ENCODE data around the gene ACTN1.

ACTN1 gene

DNA sequence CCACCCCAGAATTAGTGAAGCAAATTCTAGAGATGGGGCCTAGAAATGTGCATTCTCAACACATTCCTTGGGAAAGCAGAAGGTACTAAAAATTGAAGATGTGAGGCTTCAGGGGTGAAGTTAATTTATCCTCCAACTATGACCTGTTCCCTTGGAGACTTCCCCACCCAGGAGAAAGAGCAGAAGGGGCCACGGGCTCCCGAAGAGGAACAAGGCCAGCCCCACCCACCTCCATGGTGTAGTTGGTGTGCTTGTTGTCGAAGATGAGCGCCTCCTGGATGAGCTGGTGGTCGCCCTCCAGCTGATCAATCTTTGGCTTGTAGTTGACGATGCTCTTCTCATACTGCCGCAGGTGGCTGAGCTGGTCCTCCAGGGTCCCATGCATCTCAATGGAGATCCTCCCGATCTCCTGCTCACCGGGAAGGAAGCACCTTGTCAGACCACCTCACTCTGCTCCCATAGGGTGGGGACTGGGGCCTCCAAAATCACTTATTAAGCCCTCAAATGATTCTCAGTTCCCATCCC lies 98.5 kb downstream of the ACTN1 start:
- CTCF ChIA-PET = no interaction called here
- no peak for TF ChIP-seq ZFP69B (tag by site-specific recombination; IDR thresholded peaks at IDR 0.05)
- no peak for TF ChIP-seq ZNF280C (tag by site-specific recombination; IDR thresholded peaks at IDR 0.05)
- no peak for TF ChIP-seq ZNF610 (tag by site-specific recombination; IDR thresholded peaks at IDR 0.05; ENCODE audit: borderline replicate concordance)
- no peak for TF ChIP-seq ZNF514 (tag by site-specific recombination; IDR thresholded peaks at IDR 0.05)
- no peak for TF ChIP-seq ZNF645 (tag by site-specific recombination; IDR thresholded peaks at IDR 0.05)
- TF ChIP-seq MYNN (tag by site-specific recombination; IDR thresholded peaks at IDR 0.05; ENCODE audit: borderline replicate concordance) = no peak
- no peak for TF ChIP-seq ZNF660 (tag by site-specific recombination; IDR thresholded peaks at IDR 0.05)
- no peak for TF ChIP-seq ZNF843 (tag by site-specific recombination; IDR thresholded peaks at IDR 0.05)
- TF ChIP-seq, protein P1, sequence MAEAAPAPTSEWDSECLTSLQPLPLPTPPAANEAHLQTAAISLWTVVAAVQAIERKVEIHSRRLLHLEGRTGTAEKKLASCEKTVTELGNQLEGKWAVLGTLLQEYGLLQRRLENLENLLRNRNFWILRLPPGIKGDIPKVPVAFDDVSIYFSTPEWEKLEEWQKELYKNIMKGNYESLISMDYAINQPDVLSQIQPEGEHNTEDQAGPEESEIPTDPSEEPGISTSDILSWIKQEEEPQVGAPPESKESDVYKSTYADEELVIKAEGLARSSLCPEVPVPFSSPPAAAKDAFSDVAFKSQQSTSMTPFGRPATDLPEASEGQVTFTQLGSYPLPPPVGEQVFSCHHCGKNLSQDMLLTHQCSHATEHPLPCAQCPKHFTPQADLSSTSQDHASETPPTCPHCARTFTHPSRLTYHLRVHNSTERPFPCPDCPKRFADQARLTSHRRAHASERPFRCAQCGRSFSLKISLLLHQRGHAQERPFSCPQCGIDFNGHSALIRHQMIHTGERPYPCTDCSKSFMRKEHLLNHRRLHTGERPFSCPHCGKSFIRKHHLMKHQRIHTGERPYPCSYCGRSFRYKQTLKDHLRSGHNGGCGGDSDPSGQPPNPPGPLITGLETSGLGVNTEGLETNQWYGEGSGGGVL (tag by site-specific recombination; IDR thresholded peaks at IDR 0.05) = no peak
- TF ChIP-seq EGR2 (tag by site-specific recombination; IDR thresholded peaks at IDR 0.05; ENCODE audit: low read depth) = no peak
- no peak for TF ChIP-seq ZBTB44 (tag by site-specific recombination; IDR thresholded peaks at IDR 0.05)
- no peak for TF ChIP-seq ZSCAN16 (tag by site-specific recombination; IDR thresholded peaks at IDR 0.05)
- TF ChIP-seq ZNF24 (tag by site-specific recombination; IDR thresholded peaks at IDR 0.05) = no peak
- no peak for TF ChIP-seq ZNF114 (tag by site-specific recombination; IDR thresholded peaks at IDR 0.05)
- TF ChIP-seq, protein P2, sequence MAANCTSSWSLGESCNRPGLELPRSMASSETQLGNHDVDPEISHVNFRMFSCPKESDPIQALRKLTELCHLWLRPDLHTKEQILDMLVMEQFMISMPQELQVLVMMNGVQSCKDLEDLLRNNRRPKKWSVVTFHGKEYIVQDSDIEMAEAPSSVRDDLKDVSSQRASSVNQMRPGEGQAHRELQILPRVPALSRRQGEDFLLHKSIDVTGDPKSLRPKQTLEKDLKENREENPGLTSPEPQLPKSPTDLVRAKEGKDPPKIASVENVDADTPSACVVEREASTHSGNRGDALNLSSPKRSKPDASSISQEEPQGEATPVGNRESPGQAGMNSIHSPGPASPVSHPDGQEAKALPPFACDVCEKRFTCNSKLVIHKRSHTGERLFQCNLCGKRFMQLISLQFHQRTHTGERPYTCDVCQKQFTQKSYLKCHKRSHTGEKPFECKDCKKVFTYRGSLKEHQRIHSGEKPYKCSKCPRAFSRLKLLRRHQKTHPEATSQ (tag by site-specific recombination; IDR thresholded peaks at IDR 0.05) = no peak
- TF ChIP-seq ZNF837 (tag by site-specific recombination; IDR thresholded peaks at IDR 0.05) = no peak
- no peak for TF ChIP-seq KLF16 (tag by site-specific recombination; IDR thresholded peaks at IDR 0.05)
- no peak for TF ChIP-seq ZNF654 (tag by site-specific recombination; IDR thresholded peaks at IDR 0.05; ENCODE audit: low read depth)
- no peak for TF ChIP-seq SALL2 (tag by site-specific recombination; IDR thresholded peaks at IDR 0.05; ENCODE audit: borderline replicate concordance)
- TF ChIP-seq ZNF785 (tag by site-specific recombination; IDR thresholded peaks at IDR 0.05) = no peak
- Histone ChIP-seq H3K36me3 (ENCODE audit: control insufficient read depth in 2 of 2, insufficient read depth in 1 of 2, low read length in 2 of 2) (peaks cover 13 to 84% of the 10 kb centered on the region in 2 experiments; a peak in 2 of 3 replicates), H3K27ac (ENCODE audit: extremely low read depth, low read depth, low read length) (no peak overlapping the region), H3K4me1 (ENCODE audit: control insufficient read depth, insufficient read depth, low read length) (no peaks in the 10 kb centered on the region), H3K4me3 (ENCODE audit: low read depth, low read length) (no peak overlapping the region), H3K9me3 (ENCODE audit: control insufficient read depth, insufficient read depth, low read depth, low read length) (no peaks in the 10 kb centered on the region)
- POLR2A ChIA-PET = no interaction called here
